ENCODE measurements around the gene ZNF518B.
"Not testable (repeated sequence)": the region's sequence is repeated elsewhere in the genome, so short reads cannot be mapped to it uniquely, and the experiment has no call there.

ZNF518B gene

GRCh38 chr4:10455133-10455532, 2.1 kb downstream of the ZNF518B start:
- DNase-seq, result peak; percentile 4 to 18

- DNase-seq, result no peak
Observed at GRCh38 chr4:10454726-10455125, 2.5 kb downstream of the ZNF518B start.

- no peak for DNase-seq
Observed at GRCh38 chr4:10454121-10454520, 3.1 kb downstream of the ZNF518B start.

- DNase-seq, result no peak
Observed at GRCh38 chr4:10448991-10449390, 8.2 kb downstream of the ZNF518B start.

- DNase-seq, result no peak
Observed at GRCh38 chr4:10442976-10443375, 14.2 kb downstream of the ZNF518B start.

- no peak for DNase-seq
Observed at GRCh38 chr4:10441512-10441911, 15.7 kb downstream of the ZNF518B start.

- DNase-seq, result no peak
Observed at GRCh38 chr4:10438924-10439323, 18.3 kb downstream of the ZNF518B start.

GRCh38 chr4:10437735-10438134, 19.5 kb downstream of the ZNF518B start:
- no peak for DNase-seq

GRCh38 chr4:10427680-10428079, 29.5 kb downstream of the ZNF518B start:
- not testable (repeated sequence) for DNase-seq

GRCh38 chr4:10421344-10422055, 35.7 kb downstream of the ZNF518B start:
- DNase-seq, result no peak

GRCh38 chr4:10417740-10418139, 39.5 kb downstream of the ZNF518B start:
- no peak for DNase-seq

- no peak for DNase-seq
Observed at GRCh38 chr4:10416441-10416840, 40.8 kb downstream of the ZNF518B start.

GRCh38 chr4:10413177-10413576, 44.0 kb downstream of the ZNF518B start:
- DNase-seq, result no peak

GRCh38 chr4:10405672-10406071, 51.6 kb downstream of the ZNF518B start:
- DNase-seq, result no peak

GRCh38 chr4:10403633-10404445, 53.4 kb downstream of the ZNF518B start:
- peak in 1 of 2 experiments; percentile 44 for DNase-seq

- DNase-seq, result no peak
Observed at GRCh38 chr4:10395971-10396580, 61.1 kb downstream of the ZNF518B start.
